Mammary epithelial cell (primary cell): ENCODE results near the gene CREB5.

Experiments used
- EZH2 ChIP-seq: IDR thresholded peaks from 2 replicates; pipeline ENCODE4 v1.6.1; 2012; ENCODE audit warnings: low read length, inconsistent platforms, borderline replicate concordance
- TF ChIP-seq, protein P1 (sequence below), 2 donors: IDR thresholded peaks in 1 of 2; conservative IDR thresholded peaks in 1 of 2; 2 replicates each; pipeline ENCODE4 v1.5.1; 2011 to 2012; ENCODE audit warnings: inconsistent platforms in 2 of 2, low read length in 2 of 2, mild to moderate bottlenecking in 2 of 2, control low read depth in 1 of 2, low read depth in 1 of 2; ENCODE audit not compliant: insufficient read depth in 1 of 2; ENCODE audit errors: extremely low read depth in 1 of 2

DNA sequence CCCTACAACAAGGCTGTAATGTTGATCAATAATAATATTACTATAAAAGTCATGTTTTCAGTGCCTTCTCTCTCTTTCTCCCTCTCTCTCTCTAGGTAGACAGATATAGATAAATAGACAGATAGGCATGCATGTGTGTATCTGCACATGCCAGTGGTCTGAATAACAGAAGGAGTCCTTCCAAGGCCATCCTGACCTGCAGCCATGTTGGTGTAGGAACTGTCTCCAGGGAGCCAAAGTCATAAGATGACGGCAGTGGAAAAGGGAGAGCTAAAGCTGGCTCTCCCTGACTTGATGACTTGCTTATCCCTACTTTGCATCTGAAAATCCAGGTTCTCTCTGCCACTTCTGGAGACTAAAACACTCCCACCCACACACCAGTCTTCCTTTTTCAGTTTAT is 432.8 kb downstream of the CREB5 start:
- TF ChIP-seq, protein P1, sequence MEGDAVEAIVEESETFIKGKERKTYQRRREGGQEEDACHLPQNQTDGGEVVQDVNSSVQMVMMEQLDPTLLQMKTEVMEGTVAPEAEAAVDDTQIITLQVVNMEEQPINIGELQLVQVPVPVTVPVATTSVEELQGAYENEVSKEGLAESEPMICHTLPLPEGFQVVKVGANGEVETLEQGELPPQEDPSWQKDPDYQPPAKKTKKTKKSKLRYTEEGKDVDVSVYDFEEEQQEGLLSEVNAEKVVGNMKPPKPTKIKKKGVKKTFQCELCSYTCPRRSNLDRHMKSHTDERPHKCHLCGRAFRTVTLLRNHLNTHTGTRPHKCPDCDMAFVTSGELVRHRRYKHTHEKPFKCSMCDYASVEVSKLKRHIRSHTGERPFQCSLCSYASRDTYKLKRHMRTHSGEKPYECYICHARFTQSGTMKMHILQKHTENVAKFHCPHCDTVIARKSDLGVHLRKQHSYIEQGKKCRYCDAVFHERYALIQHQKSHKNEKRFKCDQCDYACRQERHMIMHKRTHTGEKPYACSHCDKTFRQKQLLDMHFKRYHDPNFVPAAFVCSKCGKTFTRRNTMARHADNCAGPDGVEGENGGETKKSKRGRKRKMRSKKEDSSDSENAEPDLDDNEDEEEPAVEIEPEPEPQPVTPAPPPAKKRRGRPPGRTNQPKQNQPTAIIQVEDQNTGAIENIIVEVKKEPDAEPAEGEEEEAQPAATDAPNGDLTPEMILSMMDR (conservative IDR thresholded peaks at IDR 0.05 in 1 of 2, IDR thresholded peaks at IDR 0.05 in 1 of 2; ENCODE audit: extremely low read depth in 1 of 2, insufficient read depth in 1 of 2, low read depth in 1 of 2, low read length in 2 of 2), result no peak
- TF ChIP-seq EZH2, result no peak
